Sigmoid colon (tissue), 7 donors: Measurements from ENCODE around the gene TNNT2. TPM values are rescaled to one million over a fixed set of nuclear protein-coding genes. Genes with fewer than 3 reads are reported as not detected.

Experiments used
- DNase-seq: peaks from one replicate; pipeline ENCODE4 v3.0.0-alpha.2; 2019
- H3K27ac ChIP-seq, 4 donors: fragments of 200-600 bp; sonication (generic); one replicate each; pipeline ENCODE4 v1.5.1; 2016 to 2019; ENCODE audit warnings: mild to moderate bottlenecking in 1 of 4
- H3K27me3 ChIP-seq, 3 donors: fragments of 200-600 bp; sonication (generic); one replicate each; pipeline ENCODE4 v1.5.1; 2019; ENCODE audit warnings: mild to moderate bottlenecking in 1 of 3
- H3K36me3 ChIP-seq, 4 donors: fragments of 200-600 bp; sonication (generic); one replicate each; pipeline ENCODE4 v1.5.1; 2016 to 2019
- H3K4me1 ChIP-seq, 4 donors: fragments of 200-600 bp; sonication (generic); one replicate each; pipeline ENCODE4 v1.5.1; 2017 to 2019
- H3K4me3 ChIP-seq, 4 donors: fragments of 200-600 bp; sonication (generic); one replicate each; pipeline ENCODE4 v1.5.1; 2017 to 2019; ENCODE audit warnings: mild to moderate bottlenecking in 2 of 4, moderate library complexity in 1 of 4
- H3K9me3 ChIP-seq, 4 donors: fragments of 200-600 bp in 3 of 4; sonication (generic) in 3 of 4; one replicate each; pipeline versions ENCODE4 v1.5.1 to v1.6.1; 2013 to 2019
- EP300 ChIP-seq, 4 donors: sonication (generic); formaldehyde crosslinking; IDR thresholded peaks; one replicate each; pipeline ENCODE4 v1.6.1; 2017; ENCODE audit warnings: antibody characterized with exemption in 4 of 4
- POLR2A ChIP-seq, 2 donors: fragments of 450-650 bp; IDR thresholded peaks; one replicate each; pipeline ENCODE4 v1.6.1; 2016; ENCODE audit warnings: antibody characterized with exemption in 2 of 2, mild to moderate bottlenecking in 2 of 2, moderate library complexity in 2 of 2
- POLR2AphosphoS5 ChIP-seq, 4 donors: sonication (generic); formaldehyde crosslinking; IDR thresholded peaks; one replicate each; pipeline ENCODE4 v1.6.1; 2017; ENCODE audit warnings: antibody characterized with exemption in 4 of 4
- WGBS, 2 donors: extraction: QIAGEN DNeasy Blood & Tissue Kit; methylation state at CpG; one replicate each; pipeline ENCODE4 v1.1.7; 2013; 5-methylcytosine and 5-hydroxymethylcytosine counted together
- intact Hi-C: fragments of 100-400 bp; cut with DNase I; formaldehyde crosslinking; loops from one replicate; pipeline ENCODE4 v1.15.1; 2023
- polyA plus RNA-seq, 3 donors: library from polyadenylated mRNA; stranded (reverse); fragments of 200-250 nt; gene quantifications; one replicate each; pipeline ENCODE4 v1.2.3, GENCODE V29; 2013
- total RNA-seq, 4 donors: library from RNA; depleted of rRNA; stranded (reverse); fragments of >200 nt; gene quantifications; one replicate each; pipeline ENCODE4 v1.1.0, GENCODE V29; 2016
- TF ChIP-seq, protein P1 (sequence below), 4 experiments: fragments of 450-650 bp in 3 of 4; fragments of 200-600 bp in 1 of 4; IDR thresholded peaks; one replicate each; pipeline ENCODE4 v1.5.1; 2016 to 2019; ENCODE audit warnings: antibody characterized with exemption in 4 of 4, mild to moderate bottlenecking in 3 of 4, moderate library complexity in 2 of 4
- donor health status: healthy with polysubstance abuse.
- donor health status: Bipolar disorder and iron deficiency.
- donor health status: healthy.

Gene TNNT2
- total and polyA plus RNA-seq, 7 donors, result 0.81 to 34.9 (median 3.9) TPM; not detected in 3

GRCh38 chr1:201391225-201391624 lies 13.7 kb upstream of the TNNT2 start:
- no peak overlapping the region for H3K4me3 ChIP-seq
- WGBS, 2 donors, result 93 to 95% methylated on average over 1 of the region's 1 CpG
- H3K27me3 ChIP-seq, result no peaks in the 10 kb centered on the region
- TF ChIP-seq POLR2A (IDR thresholded peaks at IDR 0.05), result no peak
- TF ChIP-seq POLR2AphosphoS5 (IDR thresholded peaks at IDR 0.05), result no peak
- TF ChIP-seq, protein P1, sequence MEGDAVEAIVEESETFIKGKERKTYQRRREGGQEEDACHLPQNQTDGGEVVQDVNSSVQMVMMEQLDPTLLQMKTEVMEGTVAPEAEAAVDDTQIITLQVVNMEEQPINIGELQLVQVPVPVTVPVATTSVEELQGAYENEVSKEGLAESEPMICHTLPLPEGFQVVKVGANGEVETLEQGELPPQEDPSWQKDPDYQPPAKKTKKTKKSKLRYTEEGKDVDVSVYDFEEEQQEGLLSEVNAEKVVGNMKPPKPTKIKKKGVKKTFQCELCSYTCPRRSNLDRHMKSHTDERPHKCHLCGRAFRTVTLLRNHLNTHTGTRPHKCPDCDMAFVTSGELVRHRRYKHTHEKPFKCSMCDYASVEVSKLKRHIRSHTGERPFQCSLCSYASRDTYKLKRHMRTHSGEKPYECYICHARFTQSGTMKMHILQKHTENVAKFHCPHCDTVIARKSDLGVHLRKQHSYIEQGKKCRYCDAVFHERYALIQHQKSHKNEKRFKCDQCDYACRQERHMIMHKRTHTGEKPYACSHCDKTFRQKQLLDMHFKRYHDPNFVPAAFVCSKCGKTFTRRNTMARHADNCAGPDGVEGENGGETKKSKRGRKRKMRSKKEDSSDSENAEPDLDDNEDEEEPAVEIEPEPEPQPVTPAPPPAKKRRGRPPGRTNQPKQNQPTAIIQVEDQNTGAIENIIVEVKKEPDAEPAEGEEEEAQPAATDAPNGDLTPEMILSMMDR (IDR thresholded peaks at IDR 0.05), result no peak
- no peak for TF ChIP-seq EP300 (IDR thresholded peaks at IDR 0.05)
- H3K36me3 ChIP-seq, result no peaks in the 10 kb centered on the region
- H3K4me1 ChIP-seq, result no peaks in the 10 kb centered on the region
- DNase-seq, result no peak
- intact Hi-C loops, result no loop called here
- H3K27ac ChIP-seq, result no peak overlapping the region
- no peaks in the 10 kb centered on the region for H3K9me3 ChIP-seq

DNA sequence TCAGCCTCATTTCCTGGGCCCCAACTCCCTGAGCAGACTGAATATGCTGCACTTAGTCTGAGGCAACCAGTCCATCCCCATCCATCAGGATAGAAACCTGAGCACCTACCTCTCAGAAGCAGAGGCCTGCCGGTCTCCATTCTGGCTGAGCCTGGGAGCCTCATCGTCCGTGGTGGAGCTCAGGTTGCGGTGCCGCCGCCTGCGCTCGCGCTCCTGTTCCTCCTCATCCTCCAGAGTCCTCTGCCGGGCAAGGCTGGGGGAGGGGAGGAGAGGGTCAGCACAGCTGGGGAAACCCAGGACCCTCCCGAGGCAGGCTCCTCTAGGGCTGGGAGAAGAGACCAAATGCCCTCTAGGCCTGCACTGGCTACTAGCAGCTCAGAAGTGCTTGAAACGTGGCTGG lies 11.6 kb upstream of the TNNT2 start:
- TF ChIP-seq, protein P1 (IDR thresholded peaks at IDR 0.05), result no peak
- TF ChIP-seq POLR2A (IDR thresholded peaks at IDR 0.05) (no peak), POLR2AphosphoS5 (IDR thresholded peaks at IDR 0.05) (no peak), EP300 (IDR thresholded peaks at IDR 0.05) (no peak)
- no peak for DNase-seq
- Histone ChIP-seq H3K36me3 (no peaks in the 10 kb centered on the region), H3K27me3 (no peaks in the 10 kb centered on the region), H3K4me3 (no peak overlapping the region), H3K27ac (no peak overlapping the region), H3K4me1 (peaks cover 0 to 5% (median 1%) of the 10 kb centered on the region in 4 donors), H3K9me3 (no peaks in the 10 kb centered on the region)
- intact Hi-C loops, result no loop called here
- WGBS, 2 donors, result 91 to 92% methylated on average over 12 of the region's 12 CpGs

DNA sequence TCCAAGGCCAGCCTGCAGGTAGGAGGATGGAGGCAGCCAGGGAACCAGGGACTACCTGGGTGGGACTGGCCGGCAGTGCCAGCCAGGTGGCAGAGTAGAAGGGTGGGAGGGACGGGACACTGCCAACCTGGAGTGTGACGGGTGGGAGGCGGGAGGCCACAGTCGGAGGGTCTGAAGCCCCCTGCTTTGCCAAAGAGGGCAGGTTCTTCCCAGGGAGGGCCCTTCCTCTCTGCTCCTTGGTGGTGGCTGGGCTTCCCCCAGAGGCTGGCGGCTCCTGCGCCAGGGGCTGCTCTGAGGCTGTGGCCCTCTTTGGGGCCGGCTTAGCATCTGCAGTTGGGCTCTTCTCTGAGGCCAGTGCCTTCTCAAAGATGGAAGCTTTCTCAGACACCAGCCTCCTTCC lies 8.7 kb upstream of the TNNT2 start:
- intact Hi-C loops, result no loop called here
- TF ChIP-seq EP300 (IDR thresholded peaks at IDR 0.05) (no peak), POLR2A (IDR thresholded peaks at IDR 0.05) (no peak), POLR2AphosphoS5 (IDR thresholded peaks at IDR 0.05) (no peak)
- TF ChIP-seq, protein P1 (IDR thresholded peaks at IDR 0.05), result no peak
- Histone ChIP-seq H3K36me3 (no peaks in the 10 kb centered on the region), H3K27me3 (no peaks in the 10 kb centered on the region), H3K27ac (no peak overlapping the region), H3K9me3 (no peaks in the 10 kb centered on the region), H3K4me1 (peaks cover 0 to 10% (median 1%) of the 10 kb centered on the region in 4 donors), H3K4me3 (no peak overlapping the region)
- 87 to 89% methylated on average over 8 of the region's 8 CpGs for WGBS, 2 donors
- no peak for DNase-seq

DNA sequence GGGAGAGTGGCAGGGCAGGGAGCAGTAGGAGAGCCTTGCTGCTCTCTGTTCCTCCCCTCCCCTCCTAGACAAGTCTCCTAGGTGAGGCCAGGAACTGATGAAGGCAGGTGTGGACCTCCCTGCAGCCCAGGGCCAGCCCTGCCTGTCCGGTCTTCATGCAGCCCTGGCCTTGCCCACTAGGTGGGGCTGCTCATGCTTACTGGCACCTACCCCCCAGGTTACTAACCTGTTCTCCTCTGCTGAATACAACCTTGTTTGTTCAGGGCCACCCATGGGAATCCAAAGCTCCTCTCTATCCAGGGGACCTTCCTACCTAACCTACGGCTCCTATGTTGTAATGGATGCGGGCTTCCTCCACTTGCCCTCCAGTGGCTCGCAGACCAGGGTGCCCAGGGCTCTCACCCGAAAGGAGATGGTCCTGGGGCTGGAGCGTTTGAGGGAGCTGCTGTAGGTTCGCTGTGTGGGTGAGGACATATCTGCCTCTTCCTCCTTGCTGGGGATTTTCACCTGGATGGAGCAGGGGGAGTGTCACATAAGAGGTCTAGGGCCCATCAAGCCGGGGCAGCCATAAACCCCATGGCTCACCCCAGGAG lies 7.9 kb upstream of the TNNT2 start:
- 60 to 74% methylated on average over 8 of the region's 8 CpGs for WGBS, 2 donors
- peaks cover 0 to 10% (median 1%) of the 10 kb centered on the region in 4 donors for H3K4me1 ChIP-seq
- no peak overlapping the region for H3K4me3 ChIP-seq
- no peak for DNase-seq
- H3K27me3 ChIP-seq, result peaks cover 0 to 2% (median 0%) of the 10 kb centered on the region in 3 donors
- TF ChIP-seq, protein P1 (IDR thresholded peaks at IDR 0.05), result peak in 2 of 4 experiments; percentile 24 to 47
- no peak for TF ChIP-seq POLR2AphosphoS5 (IDR thresholded peaks at IDR 0.05)
- H3K36me3 ChIP-seq, result no peaks in the 10 kb centered on the region
- no peak overlapping the region for H3K27ac ChIP-seq
- no peaks in the 10 kb centered on the region for H3K9me3 ChIP-seq
- intact Hi-C loops, result no loop called here

GRCh38 chr1:201384406-201384782 lies 6.9 kb upstream of the TNNT2 start:
- intact Hi-C loops, result no loop called here
- DNase-seq, result no peak
- WGBS, 2 donors, result 71 to 80% methylated on average over 4 of the region's 4 CpGs
- H3K9me3 ChIP-seq, result no peaks in the 10 kb centered on the region
- TF ChIP-seq POLR2AphosphoS5 (IDR thresholded peaks at IDR 0.05), result no peak
- no peak for TF ChIP-seq POLR2A (IDR thresholded peaks at IDR 0.05)
- TF ChIP-seq, protein P1 (IDR thresholded peaks at IDR 0.05), result no peak
- no peak for TF ChIP-seq EP300 (IDR thresholded peaks at IDR 0.05)
- no peaks in the 10 kb centered on the region for H3K36me3 ChIP-seq
- H3K4me1 ChIP-seq, result peaks cover 0 to 10% (median 1%) of the 10 kb centered on the region in 4 donors
- H3K27ac ChIP-seq, result peak overlapping the region in 1 of 4 donors; percentile 32
- no peak overlapping the region for H3K4me3 ChIP-seq
- peaks cover 0 to 4% (median 0%) of the 10 kb centered on the region in 3 donors for H3K27me3 ChIP-seq
